HEK293T (cell line): ENCODE results near the gene DENND2A.

ENCODE experiments used
- BHLHE40 ChIP-seq: fragments of 450-650 bp; IDR thresholded peaks from 2 replicates; pipeline ENCODE4 v1.6.1; 2016; ENCODE audit warnings: mild to moderate bottlenecking, moderate library complexity, borderline replicate concordance
- FOXM1 ChIP-seq: fragments of 450-650 bp; IDR thresholded peaks from 2 replicates; pipeline ENCODE4 v1.6.1; 2017; ENCODE audit warnings: mild to moderate bottlenecking, borderline replicate concordance
- TARDBP ChIP-seq: fragments of 450-650 bp; IDR thresholded peaks from 2 replicates; pipeline ENCODE4 v1.6.1; 2016

- no peak for TF ChIP-seq TARDBP
- TF ChIP-seq FOXM1: no peak
- TF ChIP-seq BHLHE40: no peak
Measured at GRCh38 chr7:140533394-140533872, 107.2 kb downstream of the DENND2A start.
